ENCODE measurements around the gene GUCA2A. TPM values are rescaled to one million over a fixed set of nuclear protein-coding genes. Genes with fewer than 3 reads are reported as not detected.
A peak's percentile ranks its signal among the peaks of the same experiment; 100 is the strongest.

The GUCA2A gene
- total and polyA plus RNA-seq, 5 experiments from 2014 or later = not detected

DNA sequence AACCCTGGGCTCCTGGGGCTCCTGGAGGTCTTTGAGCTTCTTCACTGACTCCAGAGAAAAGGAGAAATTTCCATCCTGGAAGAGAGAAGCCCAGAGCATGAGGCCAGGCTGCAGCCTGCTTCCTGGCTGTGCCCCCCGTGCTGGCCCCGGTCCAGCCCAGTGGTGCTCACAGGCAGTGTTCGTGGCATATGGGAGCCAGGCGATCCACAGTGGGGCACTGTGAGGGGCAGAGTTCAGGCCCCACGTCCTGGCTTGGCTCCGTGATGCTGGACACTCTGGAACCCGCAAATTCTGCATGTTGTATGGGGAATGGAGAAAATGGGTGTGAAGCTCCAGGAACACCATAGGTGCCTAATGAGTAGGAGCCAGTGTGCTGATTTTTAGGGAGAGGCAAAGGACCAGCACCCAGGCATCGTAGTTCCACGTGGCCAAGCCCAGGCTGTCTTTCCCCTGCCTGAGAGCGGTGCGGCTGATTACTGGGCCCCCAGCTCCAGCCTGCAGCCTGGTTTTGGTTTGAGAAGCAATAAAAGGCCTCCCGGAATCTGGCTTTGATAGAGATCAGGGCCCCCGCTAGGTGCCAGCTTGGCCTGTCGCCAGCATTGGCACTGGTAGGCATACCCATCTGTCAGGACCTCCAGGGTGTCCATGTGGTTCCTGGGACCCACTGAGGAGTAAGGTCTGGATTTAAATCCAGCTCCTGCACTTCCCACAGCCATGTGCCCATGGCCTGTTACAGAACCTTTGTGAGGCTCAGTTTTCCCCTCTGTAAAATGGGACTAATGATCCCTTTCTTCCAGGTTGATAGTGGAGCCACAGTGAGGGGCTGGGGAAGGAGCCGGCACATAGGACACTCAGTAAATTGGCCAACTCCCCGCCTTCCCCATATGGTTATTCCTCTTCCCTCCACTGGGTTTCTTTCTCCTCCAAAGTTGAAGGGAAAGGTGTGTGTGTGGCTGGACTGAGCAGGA lies 725 bp downstream of the GUCA2A start:
- Mint-ChIP-seq H3K27ac (no peak overlapping the region), H3K4me3 (no peak overlapping the region), H3K4me1 (peaks cover 0 to 5% (median 2%) of the 10 kb centered on the region in 4 donors), H3K27me3 (peaks cover 3 to 32% (median 15%) of the 10 kb centered on the region in 5 donors), H3K9me3 (peaks cover 0 to 14% (median 8%) of the 10 kb centered on the region in 9 donors), H3K36me3 (peaks cover 2 to 8% (median 2%) of the 10 kb centered on the region in 3 donors)
- POLR2A ChIA-PET = no interaction called here
- DNase-seq = no peak
- no peak for ATAC-seq

DNA sequence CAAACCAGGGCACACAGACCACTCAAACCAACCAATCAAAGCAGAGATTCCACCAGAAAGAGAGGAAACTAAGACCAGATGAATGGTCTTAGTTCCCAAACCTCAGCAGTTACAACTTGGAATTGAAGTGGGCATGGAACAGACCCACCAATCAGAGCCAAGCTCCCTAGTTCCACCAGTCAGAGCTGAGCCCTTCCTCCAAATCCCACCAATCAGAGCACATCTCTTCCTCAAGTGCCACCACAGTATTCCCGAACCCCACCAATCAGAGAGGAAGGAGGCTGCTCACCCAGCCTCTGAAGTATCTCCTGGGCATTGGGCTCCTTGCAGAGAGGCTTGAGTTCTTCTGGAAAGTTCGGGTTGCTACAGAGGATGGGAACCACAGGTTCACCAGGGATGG lies 1.4 kb downstream of the GUCA2A start:
- peaks cover 3 to 32% (median 11%) of the 10 kb centered on the region in 5 donors for H3K27me3 Mint-ChIP-seq
- H3K9me3 Mint-ChIP-seq = peaks cover 0 to 14% (median 8%) of the 10 kb centered on the region in 9 donors
- DNase-seq (no peak), ATAC-seq (no peak)
- POLR2A ChIA-PET = no interaction called here
- H3K27ac Mint-ChIP-seq = no peak overlapping the region
- H3K4me1 Mint-ChIP-seq = peaks cover 0 to 6% (median 2%) of the 10 kb centered on the region in 4 donors
- H3K36me3 Mint-ChIP-seq = peaks cover 2 to 8% (median 2%) of the 10 kb centered on the region in 3 donors
- H3K4me3 Mint-ChIP-seq = no peak overlapping the region

GRCh38 chr1:42162181-42162580 lies 2.4 kb downstream of the GUCA2A start:
- POLR2A ChIA-PET = no interaction called here
- Mint-ChIP-seq H3K36me3 (peaks cover 2 to 8% (median 2%) of the 10 kb centered on the region in 3 donors), H3K27me3 (peaks cover 3 to 26% (median 9%) of the 10 kb centered on the region in 5 donors), H3K27ac (no peak overlapping the region), H3K4me1 (peaks cover 7 to 12% (median 10%) of the 10 kb centered on the region in 4 donors), H3K9me3 (peaks cover 0 to 14% (median 8%) of the 10 kb centered on the region in 9 donors), H3K4me3 (no peak overlapping the region)
- no peak for DNase-seq
- no peak for ATAC-seq

- peaks cover 2 to 8% (median 2%) of the 10 kb centered on the region in 3 donors for H3K36me3 Mint-ChIP-seq
- POLR2A ChIA-PET = no interaction called here
- ATAC-seq = no peak
- DNase-seq = no peak
- H3K27me3 Mint-ChIP-seq = peaks cover 0 to 11% (median 3%) of the 10 kb centered on the region in 5 donors
- H3K4me1 Mint-ChIP-seq = peaks cover 7 to 12% (median 9%) of the 10 kb centered on the region in 4 donors
- peak overlapping the region in 1 of 10 donors; percentile 0 for H3K4me3 Mint-ChIP-seq
- H3K9me3 Mint-ChIP-seq = peaks cover 0 to 14% (median 8%) of the 10 kb centered on the region in 9 donors
- peak overlapping the region in 1 of 10 donors; percentile 22 for H3K27ac Mint-ChIP-seq
Observed at GRCh38 chr1:42158189-42158588, 6.4 kb downstream of the GUCA2A start.

DNA sequence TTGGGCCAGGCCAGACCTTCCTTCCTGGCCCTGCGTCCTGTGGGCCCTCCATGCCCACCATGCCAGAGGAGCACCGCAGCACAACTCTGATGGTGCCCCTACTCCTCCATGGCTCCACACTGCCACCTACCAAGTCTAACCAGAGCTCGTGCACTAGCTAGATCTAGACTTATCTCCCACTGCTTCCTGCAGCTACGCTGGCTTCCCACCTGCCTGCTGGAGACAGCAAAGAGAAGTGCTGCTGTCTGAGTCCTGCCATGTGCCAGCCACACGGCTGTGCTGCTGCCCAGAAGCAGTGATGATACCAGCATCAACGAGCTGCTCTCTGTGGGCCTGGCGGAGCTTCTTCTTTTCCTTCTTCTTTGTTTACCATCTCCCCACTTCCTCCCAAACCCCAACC lies 6.9 kb downstream of the GUCA2A start:
- Mint-ChIP-seq H3K4me3 (peak overlapping the region in 1 of 10 donors; percentile 1), H3K4me1 (peaks cover 7 to 12% (median 9%) of the 10 kb centered on the region in 4 donors), H3K27ac (peak overlapping the region in 3 of 10 donors; percentile 22 to 86 (median 22)), H3K9me3 (peaks cover 0 to 14% (median 8%) of the 10 kb centered on the region in 9 donors), H3K27me3 (peaks cover 0 to 9% (median 3%) of the 10 kb centered on the region in 5 donors), H3K36me3 (peaks cover 2 to 8% (median 2%) of the 10 kb centered on the region in 3 donors)
- ATAC-seq (peak; percentile 44 to 53), DNase-seq (peak in 1 of 10 donors; percentile 8)
- POLR2A ChIA-PET = no interaction called here

DNA sequence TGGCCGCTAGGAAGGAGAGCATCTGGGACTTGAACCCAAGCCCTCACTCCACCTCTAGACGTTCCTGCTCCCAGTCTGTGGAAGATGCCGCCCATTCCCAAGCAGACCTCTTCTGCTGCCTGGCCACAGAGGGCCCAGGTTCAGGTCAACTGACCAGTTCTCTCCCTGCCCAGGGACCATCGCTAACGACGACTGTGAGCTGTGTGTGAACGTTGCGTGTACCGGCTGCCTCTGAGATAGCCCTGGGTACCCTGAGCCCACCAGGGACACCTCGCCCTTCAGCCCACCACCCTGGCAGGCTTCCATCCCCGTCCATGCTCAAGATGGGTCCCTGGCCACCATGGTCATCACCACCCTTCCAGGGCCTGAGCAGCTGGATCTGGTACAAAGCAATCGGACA lies 9.2 kb downstream of the GUCA2A start:
- H3K36me3 Mint-ChIP-seq = no peaks in the 10 kb centered on the region
- H3K27ac Mint-ChIP-seq = no peak overlapping the region
- H3K27me3 Mint-ChIP-seq = peaks cover 0 to 12% (median 9%) of the 10 kb centered on the region in 5 donors
- peaks cover 7 to 9% (median 8%) of the 10 kb centered on the region in 4 donors for H3K4me1 Mint-ChIP-seq
- peaks cover 0 to 1% (median 0%) of the 10 kb centered on the region in 9 donors for H3K9me3 Mint-ChIP-seq
- H3K4me3 Mint-ChIP-seq = no peak overlapping the region
- POLR2A ChIA-PET = no interaction called here
- no peak for ATAC-seq
- no peak for DNase-seq

GRCh38 chr1:42154685-42155084 lies 9.9 kb downstream of the GUCA2A start:
- peaks cover 4 to 17% (median 12%) of the 10 kb centered on the region in 5 donors for H3K27me3 Mint-ChIP-seq
- ATAC-seq (no peak), DNase-seq (no peak)
- POLR2A ChIA-PET = no interaction called here
- H3K4me3 Mint-ChIP-seq = no peak overlapping the region
- peaks cover 7 to 9% (median 8%) of the 10 kb centered on the region in 4 donors for H3K4me1 Mint-ChIP-seq
- H3K27ac Mint-ChIP-seq = no peak overlapping the region
- no peaks in the 10 kb centered on the region for H3K9me3 Mint-ChIP-seq
- no peaks in the 10 kb centered on the region for H3K36me3 Mint-ChIP-seq

DNA sequence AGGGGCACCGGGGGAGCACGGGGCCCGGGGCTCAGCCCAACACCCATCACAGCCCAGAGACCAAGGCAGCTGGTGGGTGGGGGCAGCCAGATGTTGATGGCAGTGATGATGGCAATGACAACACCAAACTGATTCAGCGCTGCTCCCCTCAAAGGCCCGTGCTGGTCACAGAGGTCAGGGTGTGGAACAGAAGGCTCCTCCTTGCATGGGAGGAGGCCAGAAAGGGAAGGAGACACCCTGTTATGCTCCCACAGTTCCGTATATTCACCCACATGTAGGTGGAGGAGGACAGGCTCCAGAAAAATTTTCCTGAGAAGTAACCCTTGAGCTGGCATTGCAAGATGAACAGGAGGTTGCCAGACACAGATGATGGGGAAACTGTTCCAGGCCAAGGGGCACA lies 10.9 kb downstream of the GUCA2A start:
- Mint-ChIP-seq H3K9me3 (no peaks in the 10 kb centered on the region), H3K27ac (no peak overlapping the region), H3K27me3 (peaks cover 4 to 17% (median 12%) of the 10 kb centered on the region in 5 donors), H3K4me3 (no peak overlapping the region), H3K36me3 (no peaks in the 10 kb centered on the region), H3K4me1 (peaks cover 7 to 9% (median 8%) of the 10 kb centered on the region in 4 donors)
- POLR2A ChIA-PET = no interaction called here
- no peak for DNase-seq
- no peak for ATAC-seq

DNA sequence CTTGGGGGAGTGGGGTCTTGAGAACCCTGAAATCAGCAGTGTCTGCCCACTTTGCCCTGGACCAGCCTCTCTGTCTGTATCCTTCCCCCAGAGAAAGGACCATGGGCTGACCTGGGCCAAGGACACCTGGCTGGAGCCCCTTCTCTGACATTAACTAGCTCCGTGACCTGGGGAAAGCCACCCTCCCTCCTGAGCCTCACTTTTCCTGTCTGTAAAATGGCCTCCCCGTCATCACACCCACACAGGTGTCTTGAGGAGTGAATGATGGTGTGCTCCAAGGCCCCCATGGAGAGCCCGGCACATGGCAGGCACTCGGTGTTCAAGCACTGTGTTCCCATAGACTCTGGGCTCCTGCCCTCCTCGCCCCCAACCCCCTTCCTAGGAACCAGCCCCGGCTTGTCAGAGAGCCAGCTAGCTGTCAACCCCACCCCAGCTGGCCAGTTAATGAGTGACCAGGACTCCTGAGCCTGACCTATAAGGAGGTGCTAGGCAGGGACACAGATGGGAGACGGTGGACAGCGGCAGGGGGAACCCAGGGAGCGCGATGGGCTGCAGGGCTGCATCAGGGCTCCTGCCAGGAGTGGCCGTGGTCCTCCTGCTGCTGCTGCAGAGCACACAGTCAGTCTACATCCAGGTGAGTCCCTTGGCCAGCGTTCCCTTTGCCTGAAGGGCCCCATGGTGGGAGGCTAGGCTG lies 11.5 kb downstream of the GUCA2A start, which contains the start of gene GUCA2B:
Gene GUCA2B (plus strand): TSS at position 504 of the 694 bp plus-strand sequence. CDS start 41 bp downstream, at position 545.
- ATAC-seq = no peak
- DNase-seq = no peak
- H3K36me3 Mint-ChIP-seq = no peaks in the 10 kb centered on the region
- peaks cover 4 to 17% (median 12%) of the 10 kb centered on the region in 5 donors for H3K27me3 Mint-ChIP-seq
- H3K4me3 Mint-ChIP-seq = no peak within 1 kb of the TSS
- H3K27ac Mint-ChIP-seq = no peak within 1 kb of the TSS
- H3K9me3 Mint-ChIP-seq = no peaks in the 10 kb centered on the region
- H3K4me1 Mint-ChIP-seq = peaks cover 6 to 9% (median 7%) of the 10 kb centered on the region in 4 donors
- POLR2A ChIA-PET = no interaction called here

DNA sequence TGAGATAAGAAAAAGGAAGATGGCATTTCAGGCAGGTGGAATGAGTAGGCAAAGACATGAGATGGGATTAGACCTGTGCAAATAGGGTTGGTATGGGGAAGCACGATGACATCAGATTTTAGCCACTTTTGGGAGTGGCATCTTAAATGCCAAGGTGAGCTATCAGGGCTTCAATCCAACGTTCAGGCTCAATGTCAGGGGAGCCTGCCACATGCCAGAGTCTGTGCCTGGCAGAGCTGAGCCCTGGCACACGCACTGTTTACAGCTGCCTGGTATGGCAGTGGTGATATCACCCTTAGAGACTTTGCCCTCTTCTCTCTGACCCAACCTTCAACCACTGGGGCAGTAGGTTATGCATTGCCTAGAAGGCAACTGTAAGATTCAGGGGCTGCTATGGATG lies 12.4 kb downstream of the GUCA2A start:
- Mint-ChIP-seq H3K27me3 (peaks cover 4 to 17% (median 12%) of the 10 kb centered on the region in 5 donors), H3K4me3 (no peak overlapping the region), H3K9me3 (no peaks in the 10 kb centered on the region), H3K4me1 (peaks cover 0 to 1% (median 0%) of the 10 kb centered on the region in 4 donors), H3K36me3 (no peaks in the 10 kb centered on the region), H3K27ac (no peak overlapping the region)
- ATAC-seq (no peak), DNase-seq (no peak)
- POLR2A ChIA-PET = no interaction called here

DNA sequence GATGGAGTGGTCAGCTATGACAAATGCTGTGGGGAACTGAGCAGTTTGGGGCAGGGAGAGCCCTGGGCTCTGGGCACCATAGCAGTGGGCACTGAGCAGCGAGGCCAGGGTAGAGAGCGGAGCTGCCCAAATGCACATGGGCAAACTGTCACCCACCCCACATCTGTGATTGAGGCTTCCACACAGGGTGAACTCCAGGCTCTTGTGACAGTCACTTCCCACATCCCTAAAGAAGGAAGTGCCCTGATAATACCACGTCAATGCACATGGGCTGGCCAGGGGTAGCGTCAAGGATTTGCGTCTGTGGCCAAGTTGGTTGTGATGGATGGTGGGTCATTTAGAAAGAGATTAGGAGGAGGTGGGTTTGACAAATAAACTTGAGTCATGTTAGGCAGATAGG lies 13.9 kb downstream of the GUCA2A start:
- DNase-seq (no peak), ATAC-seq (no peak)
- no peaks in the 10 kb centered on the region for H3K4me1 Mint-ChIP-seq
- H3K4me3 Mint-ChIP-seq = no peak overlapping the region
- peaks cover 4 to 17% (median 12%) of the 10 kb centered on the region in 5 donors for H3K27me3 Mint-ChIP-seq
- peak overlapping the region in 1 of 10 donors; percentile 11 for H3K27ac Mint-ChIP-seq
- POLR2A ChIA-PET = no interaction called here
- H3K9me3 Mint-ChIP-seq = no peaks in the 10 kb centered on the region
- H3K36me3 Mint-ChIP-seq = no peaks in the 10 kb centered on the region

- DNase-seq (no peak), ATAC-seq (no peak)
- Mint-ChIP-seq H3K4me1 (peaks cover under 1 to 5% (median 3%) of the 10 kb centered on the region in 4 donors), H3K27ac (no peak overlapping the region), H3K36me3 (no peaks in the 10 kb centered on the region), H3K27me3 (peaks cover 4 to 24% (median 12%) of the 10 kb centered on the region in 5 donors), H3K9me3 (no peaks in the 10 kb centered on the region), H3K4me3 (no peak overlapping the region)
- POLR2A ChIA-PET = no interaction called here
Observed at GRCh38 chr1:42148166-42148565, 16.4 kb downstream of the GUCA2A start.

Data from naive thymus-derived CD8-positive, alpha-beta T cell (primary cell).